Fibroblast of lung (primary cell): ENCODE results near the gene PLA2G3.

Experiments
- EZH2 ChIP-seq: IDR thresholded peaks from 2 replicates; pipeline ENCODE4 v1.5.1; 2012; ENCODE audit warnings: low read length, control low read depth, mild to moderate bottlenecking; ENCODE audit errors: missing control alignments
- TF ChIP-seq, protein P1 (sequence below), 2 donors: IDR thresholded peaks in 1 of 2; conservative IDR thresholded peaks in 1 of 2; 1 replicate in 1 of 2; 2 replicates in 1 of 2; pipeline ENCODE4 v1.5.1; 2011 to 2012; ENCODE audit warnings: low read length in 2 of 2, control low read depth in 1 of 2, inconsistent platforms in 1 of 2, low read depth in 1 of 2, mild to moderate bottlenecking in 1 of 2

DNA sequence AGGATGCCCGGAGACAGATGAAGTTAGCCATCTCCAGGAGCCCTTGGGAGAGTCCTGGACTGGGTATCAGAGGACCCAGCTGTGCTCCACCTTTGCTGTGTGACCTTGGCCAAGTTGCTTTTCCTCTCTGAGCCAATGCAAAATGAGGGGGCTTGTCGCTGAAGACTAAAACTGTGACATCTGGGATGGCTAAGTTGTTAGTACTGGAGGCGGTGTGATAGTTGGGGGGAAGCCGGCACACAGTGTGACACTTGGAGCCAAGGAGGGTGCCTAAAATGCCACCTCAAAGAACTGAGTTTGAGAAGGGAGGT, 17.1 kb downstream of the PLA2G3 start:
- TF ChIP-seq, protein P1, sequence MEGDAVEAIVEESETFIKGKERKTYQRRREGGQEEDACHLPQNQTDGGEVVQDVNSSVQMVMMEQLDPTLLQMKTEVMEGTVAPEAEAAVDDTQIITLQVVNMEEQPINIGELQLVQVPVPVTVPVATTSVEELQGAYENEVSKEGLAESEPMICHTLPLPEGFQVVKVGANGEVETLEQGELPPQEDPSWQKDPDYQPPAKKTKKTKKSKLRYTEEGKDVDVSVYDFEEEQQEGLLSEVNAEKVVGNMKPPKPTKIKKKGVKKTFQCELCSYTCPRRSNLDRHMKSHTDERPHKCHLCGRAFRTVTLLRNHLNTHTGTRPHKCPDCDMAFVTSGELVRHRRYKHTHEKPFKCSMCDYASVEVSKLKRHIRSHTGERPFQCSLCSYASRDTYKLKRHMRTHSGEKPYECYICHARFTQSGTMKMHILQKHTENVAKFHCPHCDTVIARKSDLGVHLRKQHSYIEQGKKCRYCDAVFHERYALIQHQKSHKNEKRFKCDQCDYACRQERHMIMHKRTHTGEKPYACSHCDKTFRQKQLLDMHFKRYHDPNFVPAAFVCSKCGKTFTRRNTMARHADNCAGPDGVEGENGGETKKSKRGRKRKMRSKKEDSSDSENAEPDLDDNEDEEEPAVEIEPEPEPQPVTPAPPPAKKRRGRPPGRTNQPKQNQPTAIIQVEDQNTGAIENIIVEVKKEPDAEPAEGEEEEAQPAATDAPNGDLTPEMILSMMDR (conservative IDR thresholded peaks at IDR 0.05 in 1 of 2, IDR thresholded peaks at IDR 0.05 in 1 of 2; ENCODE audit: low read depth in 1 of 2, low read length in 2 of 2): no peak
- TF ChIP-seq EZH2: no peak
